ENCODE results near the gene HELB. TPM values are rescaled to one million over a fixed set of nuclear protein-coding genes. Genes with fewer than 3 reads are reported as not detected.

The HELB gene
- total and polyA plus RNA-seq, 10 of the 15 experiments (the other 5 are each of a cell fraction or from before 2014, with no cell fraction given) = 0.58 to 10.0 (median 4.4) TPM

DNA sequence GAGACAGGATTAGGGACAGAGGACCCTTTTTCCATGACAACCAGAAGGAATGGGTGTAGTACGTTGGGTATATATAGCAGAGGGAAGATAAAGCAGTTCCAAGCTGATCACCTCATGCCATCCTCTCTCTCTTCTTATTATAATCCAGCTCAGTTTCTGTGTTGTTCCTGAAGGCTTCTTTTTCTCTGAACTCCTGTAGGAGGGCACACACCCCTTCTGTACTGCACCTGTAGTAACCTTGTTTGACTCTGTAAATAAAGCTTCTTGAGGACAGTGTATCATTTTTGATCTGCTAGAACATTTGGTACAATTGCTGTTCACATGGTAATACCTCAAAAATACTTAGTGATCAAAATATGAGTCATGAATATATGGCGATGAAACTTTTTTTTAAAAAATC lies 33.5 kb downstream of the HELB start (continued):
- TF ChIP-seq POLR2AphosphoS2 (IDR thresholded peaks at IDR 0.05; ENCODE audit: low read depth, low read length) = no peak
- TF ChIP-seq MYC (IDR thresholded peaks at IDR 0.05; ENCODE audit: insufficient read depth, insufficient read length, insufficient replicate concordance, low read length, severe bottlenecking) = no peak
- TF ChIP-seq LARP7 (IDR thresholded peaks at IDR 0.05) = no peak
- no peak for TF ChIP-seq CBX5 (IDR thresholded peaks at IDR 0.05; ENCODE audit: low read depth)

DNA sequence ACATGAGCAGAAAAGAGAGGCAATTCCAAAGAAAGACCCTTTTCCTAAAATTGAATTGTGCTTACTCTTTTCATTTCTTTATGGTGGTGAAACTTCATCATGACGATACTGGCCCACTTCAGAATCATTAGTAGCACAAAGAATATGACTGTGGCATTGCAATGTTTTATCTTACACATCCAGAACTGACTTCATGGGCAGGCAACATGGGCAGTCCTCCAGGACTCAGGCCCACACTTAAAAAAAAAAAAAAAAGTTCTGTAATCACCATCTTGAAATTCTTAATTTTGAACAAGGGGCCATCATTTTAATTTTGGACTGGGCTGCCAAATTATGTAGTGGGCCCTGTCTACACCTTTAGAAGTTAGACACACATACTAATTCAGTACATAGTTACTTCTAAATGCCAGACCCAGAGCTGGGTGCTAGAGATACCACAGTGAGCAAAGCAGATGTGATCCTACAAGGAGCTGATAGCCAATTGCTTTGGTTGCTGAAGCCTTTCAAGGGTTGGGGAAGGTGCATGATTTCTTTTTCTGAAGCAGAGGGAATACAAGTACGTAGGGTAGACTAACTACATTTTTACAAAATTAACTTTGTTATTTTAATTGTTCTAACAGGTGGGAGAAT lies 35.2 kb downstream of the HELB start:
- no TSS peak for BruUV-seq (replicated peaks)
- 94% methylated on average over 2 of the region's 2 CpGs for WGBS (ENCODE audit: insufficient coverage, insufficient replicate concordance, low lambda C conversion rate, missing lambda C conversion rate)
- FAIRE-seq (no peak), DNase-seq (ENCODE audit: low read depth, low spot score) (no peak), ATAC-seq (no peak)
- intact Hi-C loops (cut with micrococcal nuclease; ENCODE audit: unreplicated experiment) = no loop called here
- ChIA-PET CTCF (no interaction called here), RAD21 (ENCODE audit: unreplicated experiment) (no interaction called here), SMC1A (ENCODE audit: uncharacterized antibody, unreplicated experiment) (no interaction called here), POLR2A (no interaction called here)
- in situ Hi-C loops (cut with MboI) = no loop called here
- Histone ChIP-seq H2AFZ (ENCODE audit: control insufficient read depth, low read depth, low read length) (no peak overlapping the region), H4K20me1 (ENCODE audit: control insufficient read depth, insufficient read depth) (no peaks in the 10 kb centered on the region), H3K9me3 (replicated peaks; ENCODE audit: control insufficient read depth, insufficient read depth, low read length) (no peaks in the 10 kb centered on the region; the same call in 2 of the 3 replicates), H3K9ac (ENCODE audit: control insufficient read depth, insufficient read depth, low read length) (no peak overlapping the region), H3K4me3 (no peak overlapping the region), H3K27me3 (replicated peaks in 1 of 2; ENCODE audit: control insufficient read depth in 2 of 2, insufficient read depth in 2 of 2, low read length in 1 of 2) (no peaks in the 10 kb centered on the region), H3K79me2 (ENCODE audit: control insufficient read depth, insufficient read depth, low read length) (no peaks in the 10 kb centered on the region), H3K4me1 (ENCODE audit: control insufficient read depth, insufficient read depth, low read length) (no peaks in the 10 kb centered on the region), H3K36me3 (ENCODE audit: control insufficient read depth in 2 of 2, insufficient read depth in 2 of 2, low read length in 1 of 2) (peaks cover 1 to 5% of the 10 kb centered on the region in 2 experiments; a peak in 3 of 4 replicates), H3K4me2 (ENCODE audit: control insufficient read depth, insufficient read depth) (no peak overlapping the region), H3K27ac (ENCODE audit: control insufficient read depth, insufficient read depth) (no peak overlapping the region)
- TF ChIP-seq, protein P1, sequence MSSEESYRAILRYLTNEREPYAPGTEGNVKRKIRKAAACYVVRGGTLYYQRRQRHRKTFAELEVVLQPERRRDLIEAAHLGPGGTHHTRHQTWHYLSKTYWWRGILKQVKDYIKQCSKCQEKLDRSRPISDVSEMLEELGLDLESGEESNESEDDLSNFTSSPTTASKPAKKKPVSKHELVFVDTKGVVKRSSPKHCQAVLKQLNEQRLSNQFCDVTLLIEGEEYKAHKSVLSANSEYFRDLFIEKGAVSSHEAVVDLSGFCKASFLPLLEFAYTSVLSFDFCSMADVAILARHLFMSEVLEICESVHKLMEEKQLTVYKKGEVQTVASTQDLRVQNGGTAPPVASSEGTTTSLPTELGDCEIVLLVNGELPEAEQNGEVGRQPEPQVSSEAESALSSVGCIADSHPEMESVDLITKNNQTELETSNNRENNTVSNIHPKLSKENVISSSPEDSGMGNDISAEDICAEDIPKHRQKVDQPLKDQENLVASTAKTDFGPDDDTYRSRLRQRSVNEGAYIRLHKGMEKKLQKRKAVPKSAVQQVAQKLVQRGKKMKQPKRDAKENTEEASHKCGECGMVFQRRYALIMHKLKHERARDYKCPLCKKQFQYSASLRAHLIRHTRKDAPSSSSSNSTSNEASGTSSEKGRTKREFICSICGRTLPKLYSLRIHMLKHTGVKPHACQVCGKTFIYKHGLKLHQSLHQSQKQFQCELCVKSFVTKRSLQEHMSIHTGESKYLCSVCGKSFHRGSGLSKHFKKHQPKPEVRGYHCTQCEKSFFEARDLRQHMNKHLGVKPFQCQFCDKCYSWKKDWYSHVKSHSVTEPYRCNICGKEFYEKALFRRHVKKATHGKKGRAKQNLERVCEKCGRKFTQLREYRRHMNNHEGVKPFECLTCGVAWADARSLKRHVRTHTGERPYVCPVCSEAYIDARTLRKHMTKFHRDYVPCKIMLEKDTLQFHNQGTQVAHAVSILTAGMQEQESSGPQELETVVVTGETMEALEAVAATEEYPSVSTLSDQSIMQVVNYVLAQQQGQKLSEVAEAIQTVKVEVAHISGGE (CRISPR knock-in tag; IDR thresholded peaks at IDR 0.05) = no peak
- no peak for TF ChIP-seq DPF2 (IDR thresholded peaks at IDR 0.05)
